H1 (cell line): ENCODE measurements around the gene CEP70. TPM values are rescaled to one million over a fixed set of nuclear protein-coding genes. Genes with fewer than 3 reads are reported as not detected.

Experiments
- ASH2L ChIP-seq: fragments of 200-600, 300-600 bp; sonication (generic); IDR thresholded peaks from one replicate; pipeline ENCODE4 v1.7.1; 2017; ENCODE audit warnings: low read length
- CEBPB ChIP-seq: IDR thresholded peaks from 2 replicates; pipeline ENCODE4 v1.6.1; 2012; ENCODE audit warnings: low read depth, low read length
- CTBP2 ChIP-seq: IDR thresholded peaks from 2 replicates; pipeline ENCODE4 v1.7.0; 2011; ENCODE audit warnings: borderline replicate concordance, mild to moderate bottlenecking, moderate library complexity, mixed read lengths, low read length; ENCODE audit not compliant: insufficient read depth, insufficient read length
- HDAC6 ChIP-seq: IDR thresholded peaks from one replicate; pipeline ENCODE4 v1.7.1; 2012; ENCODE audit warnings: low read depth, mild to moderate bottlenecking, inconsistent platforms, low read length, moderate library complexity
- KDM1A ChIP-seq: fragments of 200-600, 300-600 bp; sonication (generic); IDR thresholded peaks from 2 replicates; pipeline ENCODE4 v1.7.1; 2016; ENCODE audit warnings: mild to moderate bottlenecking, low read length, borderline replicate concordance
- MAFK ChIP-seq: IDR thresholded peaks from 2 replicates; pipeline ENCODE4 v1.6.1; 2012; ENCODE audit warnings: low read depth, mild to moderate bottlenecking, improper control_type of control experiment, low read length
- PHF8 ChIP-seq: fragments of 200-600 bp; sonication (generic); conservative IDR thresholded peaks from 2 replicates; pipeline ENCODE4 v1.7.1; 2012; ENCODE audit warnings: low read depth, mild to moderate bottlenecking, inconsistent platforms, low read length, moderate library complexity
- POLR2AphosphoS5 ChIP-seq: IDR thresholded peaks from 2 replicates; pipeline ENCODE4 v1.6.1; 2011; ENCODE audit warnings: low read depth, low read length
- POU5F1 ChIP-seq: IDR thresholded peaks from 2 replicates; pipeline ENCODE4 v1.6.1; 2011; ENCODE audit warnings: low read depth, mild to moderate bottlenecking, low read length, moderate library complexity
- RXRA ChIP-seq: IDR thresholded peaks from 2 replicates; pipeline ENCODE4 v1.6.1; 2011; ENCODE audit warnings: low read depth, mild to moderate bottlenecking, low read length, moderate library complexity; ENCODE audit not compliant: insufficient read depth
- SUZ12 ChIP-seq: fragments of 200-600 bp; sonication (generic); IDR thresholded peaks from 2 replicates; pipeline ENCODE4 v1.6.1; 2012; ENCODE audit warnings: mild to moderate bottlenecking, inconsistent platforms, low read length, moderate library complexity, mixed read lengths
- TAF1 ChIP-seq: IDR thresholded peaks from 2 replicates; pipeline ENCODE4 v1.6.1; 2011; ENCODE audit warnings: mild to moderate bottlenecking, low read depth, low read length
- polyA plus RNA-seq, 7 experiments: library from polyadenylated mRNA; depleted of rRNA in 3 of 7; stranded (reverse) in 5 of 7; unstranded in 2 of 7; fragments of >200 nt in 5 of 7; fragments of 200-250 nt in 2 of 7; gene quantifications; 1 replicate in 5 of 7; 2 replicates in 1 of 7; 4 replicates in 1 of 7; pipeline versions ENCODE4 v1.2.1 to v1.2.3, GENCODE V29; 2011 to 2013; ENCODE audit warnings: missing spikeins in 2 of 7, mixed read lengths in 2 of 7
- total RNA-seq: library from RNA; stranded (reverse); fragmentation: NEBNext Ultra II Directional; extraction: Animal tissue kit (Norgen Biotek cat#: 25700); gene quantifications from 2 replicates; pipeline ENCODE4 v1.2.1, GENCODE V29; 2021

CEP70 gene
- total and polyA plus RNA-seq, 2 of the 8 experiments (the other 6 are each of a cell fraction or from before 2014, with no cell fraction given), result 3.9 to 26.2 TPM

- TF ChIP-seq CTBP2, result no peak
- no peak for TF ChIP-seq HDAC6
- no peak for TF ChIP-seq SUZ12
- no peak for TF ChIP-seq POU5F1
- 0 out of 2 replicates have a peak, but pooled peaks have one; percentile 64 for TF ChIP-seq RXRA
- peak; percentile 98 for TF ChIP-seq CEBPB
- no peak for TF ChIP-seq MAFK
- peak; percentile 66 for TF ChIP-seq PHF8
- peak; percentile 80 for TF ChIP-seq POLR2AphosphoS5
- TF ChIP-seq ASH2L, result peak; percentile 85
- peak; percentile 65 for TF ChIP-seq TAF1
- TF ChIP-seq KDM1A, result peak; percentile 34; the same call in 1 of the 2 replicates
Measured at GRCh38 chr3:138594150-138594934, at the start of gene CEP70 (continued).
